Vagina (tissue), 2 donors: ENCODE data around the gene SYT12. TPM values are rescaled to one million over a fixed set of nuclear protein-coding genes. Genes with fewer than 3 reads are reported as not detected.

ENCODE experiments used
- DNase-seq, 2 donors: peaks; one replicate each; pipeline ENCODE4 v3.0.0-alpha.2; 2017; ENCODE audit errors: extremely low spot score in 2 of 2
- H3K27ac ChIP-seq: fragments of 200-600 bp; sonication (generic); one replicate; pipeline ENCODE4 v1.5.1; 2019
- H3K27me3 ChIP-seq: fragments of 200-600 bp; sonication (generic); one replicate; pipeline ENCODE4 v1.5.1; 2019
- H3K36me3 ChIP-seq, 2 donors: fragments of 200-600 bp; sonication (generic); one replicate each; pipeline ENCODE4 v1.5.1; 2017 to 2019
- H3K4me1 ChIP-seq: fragments of 200-600 bp; sonication (generic); one replicate; pipeline ENCODE4 v1.5.1; 2019
- H3K4me3 ChIP-seq, 2 donors: fragments of 200-600 bp; sonication (generic); 1 replicate in 1 of 2; 2 replicates in 1 of 2; pipeline ENCODE4 v1.5.1; 2016 to 2019
- H3K9me3 ChIP-seq: fragments of 200-600 bp; sonication (generic); one replicate; pipeline ENCODE4 v1.5.1; 2019
- POLR2A ChIP-seq, 2 donors: fragments of 450-650 bp; IDR thresholded peaks; one replicate each; pipeline ENCODE4 v1.6.1; 2017; ENCODE audit warnings: antibody characterized with exemption in 2 of 2, mild to moderate bottlenecking in 2 of 2, moderate library complexity in 2 of 2
- POLR2AphosphoS5 ChIP-seq, 2 donors: sonication (generic); formaldehyde crosslinking; IDR thresholded peaks; one replicate each; pipeline ENCODE4 v1.9.0; 2017; ENCODE audit warnings: antibody characterized with exemption in 2 of 2, mild to moderate bottlenecking in 2 of 2, low read depth in 1 of 2; ENCODE audit not compliant: insufficient read depth in 1 of 2
- intact Hi-C: fragments of 100-400 bp; cut with DNase I; formaldehyde crosslinking; loops from one replicate; pipeline ENCODE4 v1.15.1; 2023
- total RNA-seq: library from RNA; depleted of rRNA; stranded (reverse); fragments of >200 nt; gene quantifications from one replicate; pipeline ENCODE4 v1.2.3, GENCODE V29; 2016
- TF ChIP-seq, protein P1 (sequence below), 3 experiments: fragments of 450-650 bp in 2 of 3; fragments of 200-600 bp in 1 of 3; sonication (generic) in 1 of 3; IDR thresholded peaks; one replicate each; pipeline ENCODE4 v1.5.1; 2017 to 2019; ENCODE audit warnings: antibody characterized with exemption in 3 of 3, mild to moderate bottlenecking in 2 of 3, moderate library complexity in 2 of 3

Gene SYT12
- total RNA-seq, 1 donor from 2014 or later: 0.49 TPM

DNA sequence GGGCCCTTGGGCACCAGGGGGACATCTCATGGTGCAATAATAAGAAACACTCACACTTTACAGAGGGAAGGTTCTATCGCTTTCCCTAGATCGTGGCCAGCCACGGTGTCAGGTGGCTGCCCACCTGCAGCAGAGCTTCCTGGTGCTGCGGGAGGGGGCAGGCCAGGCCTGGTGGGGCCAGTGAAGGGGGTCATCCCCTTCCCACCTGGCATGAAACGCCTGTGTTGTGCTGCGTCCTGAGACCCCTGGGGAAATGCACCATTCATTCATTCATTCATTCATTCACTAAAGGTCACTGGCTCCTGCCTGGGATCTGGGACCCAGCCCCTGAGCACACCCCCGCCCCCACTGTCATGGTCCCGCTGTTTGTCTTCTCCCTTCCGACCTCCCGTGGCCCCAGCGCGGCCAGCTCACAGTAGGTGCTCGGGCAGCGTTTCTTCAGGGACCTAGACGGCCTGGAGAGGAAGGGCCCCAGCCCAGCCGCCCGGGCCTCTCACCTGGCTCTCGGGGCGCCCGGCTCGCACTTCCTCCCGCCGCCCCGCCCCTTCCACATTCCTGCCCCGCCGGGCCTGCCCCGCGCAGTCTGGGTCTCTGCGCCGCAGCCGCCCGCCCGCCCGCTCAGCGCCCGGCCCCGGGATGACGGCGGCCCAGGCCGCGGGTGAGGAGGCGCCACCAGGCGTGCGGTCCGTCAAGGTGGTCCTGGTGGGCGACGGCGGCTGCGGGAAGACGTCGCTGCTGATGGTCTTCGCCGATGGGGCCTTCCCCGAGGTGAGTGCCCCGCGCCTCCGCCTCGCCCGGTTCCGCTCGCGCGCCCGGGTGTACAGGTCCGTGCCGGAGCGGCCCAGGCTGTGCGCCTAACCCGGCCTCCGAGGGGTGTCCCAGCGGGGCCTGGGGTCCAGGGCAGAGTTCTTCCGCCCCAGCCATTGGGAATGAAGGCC is 33.6 kb downstream of the SYT12 start, which contains the start of gene RHOD:
TSS of gene RHOD (plus strand) at position 581 of the 938 bp plus-strand sequence. CDS start at position 637, 56 bp downstream.
- peak within 1 kb of the TSS; percentile 85 for H3K27ac ChIP-seq
- H3K9me3 ChIP-seq: no peaks in the 10 kb centered on the region
- no peak for DNase-seq
- H3K4me1 ChIP-seq: peaks cover 14% of the 10 kb centered on the region
- peak within 1 kb of the TSS; percentile 58 to 59 for H3K4me3 ChIP-seq
- TF ChIP-seq, protein P1, sequence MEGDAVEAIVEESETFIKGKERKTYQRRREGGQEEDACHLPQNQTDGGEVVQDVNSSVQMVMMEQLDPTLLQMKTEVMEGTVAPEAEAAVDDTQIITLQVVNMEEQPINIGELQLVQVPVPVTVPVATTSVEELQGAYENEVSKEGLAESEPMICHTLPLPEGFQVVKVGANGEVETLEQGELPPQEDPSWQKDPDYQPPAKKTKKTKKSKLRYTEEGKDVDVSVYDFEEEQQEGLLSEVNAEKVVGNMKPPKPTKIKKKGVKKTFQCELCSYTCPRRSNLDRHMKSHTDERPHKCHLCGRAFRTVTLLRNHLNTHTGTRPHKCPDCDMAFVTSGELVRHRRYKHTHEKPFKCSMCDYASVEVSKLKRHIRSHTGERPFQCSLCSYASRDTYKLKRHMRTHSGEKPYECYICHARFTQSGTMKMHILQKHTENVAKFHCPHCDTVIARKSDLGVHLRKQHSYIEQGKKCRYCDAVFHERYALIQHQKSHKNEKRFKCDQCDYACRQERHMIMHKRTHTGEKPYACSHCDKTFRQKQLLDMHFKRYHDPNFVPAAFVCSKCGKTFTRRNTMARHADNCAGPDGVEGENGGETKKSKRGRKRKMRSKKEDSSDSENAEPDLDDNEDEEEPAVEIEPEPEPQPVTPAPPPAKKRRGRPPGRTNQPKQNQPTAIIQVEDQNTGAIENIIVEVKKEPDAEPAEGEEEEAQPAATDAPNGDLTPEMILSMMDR (IDR thresholded peaks at IDR 0.05): no peak
- TF ChIP-seq POLR2A (IDR thresholded peaks at IDR 0.05) (no peak), POLR2AphosphoS5 (IDR thresholded peaks at IDR 0.05; ENCODE audit: insufficient read depth in 1 of 2, low read depth in 1 of 2) (peak in 1 of 2 donors; percentile 2)
- no peaks in the 10 kb centered on the region for H3K36me3 ChIP-seq
- intact Hi-C loops: no loop called here
- H3K27me3 ChIP-seq: no peaks in the 10 kb centered on the region

DNA sequence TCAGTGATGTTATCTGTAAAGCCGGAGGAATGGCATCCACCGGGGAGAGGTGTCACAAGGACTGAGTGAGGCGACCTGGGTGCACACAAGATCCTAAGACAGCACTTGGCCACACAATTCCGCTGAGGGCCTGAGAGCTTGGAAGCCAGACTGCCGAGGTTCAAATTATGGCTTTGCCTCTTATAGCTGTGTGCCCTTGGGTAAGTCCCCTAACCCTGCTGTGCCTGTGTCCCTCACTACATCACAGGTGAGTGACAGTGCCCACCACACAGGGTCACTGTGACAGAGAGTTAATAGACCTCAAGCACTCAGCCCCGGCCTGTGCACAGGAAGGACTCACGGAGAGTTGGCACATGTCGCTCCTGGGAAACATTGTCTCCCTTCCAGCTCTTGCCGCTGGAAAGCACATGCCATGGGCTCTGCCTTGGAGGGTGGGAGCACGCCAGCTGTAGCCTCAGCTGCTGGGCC is 34.3 kb downstream of the SYT12 start:
- peak overlapping the region; percentile 58 to 59 for H3K4me3 ChIP-seq
- intact Hi-C loops: no loop called here

DNA sequence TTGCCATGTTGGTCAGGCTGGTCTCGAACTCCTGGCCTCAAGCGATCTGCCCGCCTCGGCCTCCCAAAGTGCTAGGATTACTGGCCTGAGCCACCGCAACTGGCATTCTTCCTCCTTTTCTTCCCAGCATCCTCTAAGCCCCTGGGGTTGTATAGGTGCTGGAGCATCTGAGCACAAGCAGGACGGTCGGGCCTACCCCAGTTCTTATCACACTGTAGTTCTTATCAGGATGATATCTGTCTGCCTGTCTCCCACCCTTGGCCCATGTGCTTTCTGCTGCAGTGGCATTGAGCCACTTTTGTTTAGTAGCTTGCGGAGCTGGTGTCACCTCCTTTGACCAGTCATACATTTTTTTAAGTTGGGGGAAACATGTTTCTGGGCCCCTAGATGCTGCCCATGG is 35.6 kb downstream of the SYT12 start:
- no peaks in the 10 kb centered on the region for H3K36me3 ChIP-seq
- H3K27me3 ChIP-seq: no peaks in the 10 kb centered on the region
- no peak for TF ChIP-seq POLR2AphosphoS5 (IDR thresholded peaks at IDR 0.05; ENCODE audit: insufficient read depth in 1 of 2, low read depth in 1 of 2)
- TF ChIP-seq, protein P1 (IDR thresholded peaks at IDR 0.05): no peak
- no peak for TF ChIP-seq POLR2A (IDR thresholded peaks at IDR 0.05)
- no peak for DNase-seq
- no peak overlapping the region for H3K27ac ChIP-seq
- no peaks in the 10 kb centered on the region for H3K9me3 ChIP-seq
- H3K4me1 ChIP-seq: peaks cover 14% of the 10 kb centered on the region
- H3K4me3 ChIP-seq: no peak overlapping the region
- intact Hi-C loops: no loop called here

More for the DNA sequence above, 34.3 kb downstream of the SYT12 start:
- peak overlapping the region; percentile 85 for H3K27ac ChIP-seq
- peaks cover 14% of the 10 kb centered on the region for H3K4me1 ChIP-seq
- H3K36me3 ChIP-seq: no peaks in the 10 kb centered on the region
- H3K27me3 ChIP-seq: no peaks in the 10 kb centered on the region
- H3K9me3 ChIP-seq: no peaks in the 10 kb centered on the region
- peak in 1 of 2 donors; percentile 17 for TF ChIP-seq POLR2AphosphoS5 (IDR thresholded peaks at IDR 0.05; ENCODE audit: insufficient read depth in 1 of 2, low read depth in 1 of 2)
- TF ChIP-seq, protein P1 (IDR thresholded peaks at IDR 0.05): no peak
- DNase-seq: no peak

DNA sequence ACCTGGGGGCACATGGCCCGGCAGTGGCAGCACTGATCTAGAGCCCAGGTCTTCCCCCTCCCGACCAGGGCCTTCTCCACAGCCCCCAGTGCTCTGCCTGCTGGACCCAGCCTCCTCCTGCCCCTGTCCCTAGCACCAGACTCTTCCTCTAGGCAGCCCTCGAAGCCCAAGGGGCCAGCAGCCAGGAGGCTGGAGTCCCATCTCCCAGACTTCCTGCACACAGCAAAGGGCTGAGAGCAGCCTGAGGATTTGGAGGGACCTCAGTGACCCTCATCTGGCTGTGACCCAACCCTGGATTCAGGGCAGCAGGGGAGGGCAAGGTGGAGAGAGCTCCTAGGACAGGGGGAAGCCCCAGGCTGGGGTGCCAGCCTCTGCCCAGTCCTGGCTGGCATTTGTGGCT is 36.7 kb downstream of the SYT12 start:
- H3K36me3 ChIP-seq: no peaks in the 10 kb centered on the region
- peaks cover 14% of the 10 kb centered on the region for H3K4me1 ChIP-seq
- TF ChIP-seq, protein P1 (IDR thresholded peaks at IDR 0.05): no peak
- no peak for TF ChIP-seq POLR2A (IDR thresholded peaks at IDR 0.05)
- no peak for TF ChIP-seq POLR2AphosphoS5 (IDR thresholded peaks at IDR 0.05; ENCODE audit: insufficient read depth in 1 of 2, low read depth in 1 of 2)
- no peaks in the 10 kb centered on the region for H3K9me3 ChIP-seq
- H3K27ac ChIP-seq: no peak overlapping the region
- H3K27me3 ChIP-seq: no peaks in the 10 kb centered on the region
- intact Hi-C loops: no loop called here
- H3K4me3 ChIP-seq: no peak overlapping the region
- DNase-seq: no peak

DNA sequence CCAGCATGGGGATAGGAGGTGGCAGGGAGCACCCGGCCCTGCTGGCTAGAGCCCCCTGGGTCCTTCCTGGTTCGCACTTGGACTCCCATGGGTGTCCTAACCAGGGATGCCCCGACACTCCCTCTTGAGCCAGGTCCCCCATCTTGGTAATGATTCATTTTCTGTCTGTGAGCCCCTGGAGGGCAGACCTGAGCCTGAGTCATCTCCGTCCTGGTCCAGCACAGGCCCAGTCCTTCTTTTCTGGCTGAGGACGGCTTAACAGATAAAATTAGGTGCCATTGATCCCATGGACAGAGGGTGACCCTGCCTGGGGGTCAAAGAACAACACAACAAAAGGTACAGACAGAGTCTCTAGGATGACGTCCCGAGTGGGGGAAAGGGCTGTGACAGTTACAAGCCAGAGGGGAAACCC is 37.2 kb downstream of the SYT12 start:
- H3K9me3 ChIP-seq: no peaks in the 10 kb centered on the region
- H3K4me3 ChIP-seq: no peak overlapping the region
- no peaks in the 10 kb centered on the region for H3K36me3 ChIP-seq
- intact Hi-C loops: no loop called here
- peaks cover 14% of the 10 kb centered on the region for H3K4me1 ChIP-seq
- H3K27me3 ChIP-seq: no peaks in the 10 kb centered on the region
- no peak overlapping the region for H3K27ac ChIP-seq
- TF ChIP-seq POLR2AphosphoS5 (IDR thresholded peaks at IDR 0.05; ENCODE audit: insufficient read depth in 1 of 2, low read depth in 1 of 2) (no peak), POLR2A (IDR thresholded peaks at IDR 0.05) (no peak)
- DNase-seq: no peak
